ENCODE measurements around the gene LRRC8D. TPM values are rescaled to one million over a fixed set of nuclear protein-coding genes. Genes with fewer than 3 reads are reported as not detected.

LRRC8D gene
- total and polyA plus RNA-seq, 4 donors, result 7.1 to 17.4 (median 14.4) TPM

GRCh38 chr1:89844241-89844807, 23.5 kb downstream of the LRRC8D start:
- H3K9ac ChIP-seq (ENCODE audit: low read depth in 1 of 2, low read length in 2 of 2), result peak overlapping the region in 1 of 2 donors; percentile 94
- peak overlapping the region; percentile 80 to 96 (median 87) for H3K4me3 ChIP-seq (ENCODE audit: low read depth in 1 of 3, low read length in 3 of 3)
- no peak for DNase-seq (ENCODE audit: low spot score)
- TF ChIP-seq JUND (IDR thresholded peaks at IDR 0.05), result no peak
- TF ChIP-seq, protein P1, sequence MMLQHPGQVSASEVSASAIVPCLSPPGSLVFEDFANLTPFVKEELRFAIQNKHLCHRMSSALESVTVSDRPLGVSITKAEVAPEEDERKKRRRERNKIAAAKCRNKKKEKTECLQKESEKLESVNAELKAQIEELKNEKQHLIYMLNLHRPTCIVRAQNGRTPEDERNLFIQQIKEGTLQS (IDR thresholded peaks at IDR 0.05), result no peak
- TF ChIP-seq HNF4G (IDR thresholded peaks at IDR 0.05), result no peak
- TF ChIP-seq GABPA (IDR thresholded peaks at IDR 0.05 in 1 of 2, conservative IDR thresholded peaks at IDR 0.05 in 1 of 2), result no peak
- no peak for TF ChIP-seq FOXA1 (IDR thresholded peaks at IDR 0.05)
- no peak for TF ChIP-seq EGR1 (IDR thresholded peaks at IDR 0.05; ENCODE audit: low read depth in 2 of 2)
- TF ChIP-seq, protein P2, sequence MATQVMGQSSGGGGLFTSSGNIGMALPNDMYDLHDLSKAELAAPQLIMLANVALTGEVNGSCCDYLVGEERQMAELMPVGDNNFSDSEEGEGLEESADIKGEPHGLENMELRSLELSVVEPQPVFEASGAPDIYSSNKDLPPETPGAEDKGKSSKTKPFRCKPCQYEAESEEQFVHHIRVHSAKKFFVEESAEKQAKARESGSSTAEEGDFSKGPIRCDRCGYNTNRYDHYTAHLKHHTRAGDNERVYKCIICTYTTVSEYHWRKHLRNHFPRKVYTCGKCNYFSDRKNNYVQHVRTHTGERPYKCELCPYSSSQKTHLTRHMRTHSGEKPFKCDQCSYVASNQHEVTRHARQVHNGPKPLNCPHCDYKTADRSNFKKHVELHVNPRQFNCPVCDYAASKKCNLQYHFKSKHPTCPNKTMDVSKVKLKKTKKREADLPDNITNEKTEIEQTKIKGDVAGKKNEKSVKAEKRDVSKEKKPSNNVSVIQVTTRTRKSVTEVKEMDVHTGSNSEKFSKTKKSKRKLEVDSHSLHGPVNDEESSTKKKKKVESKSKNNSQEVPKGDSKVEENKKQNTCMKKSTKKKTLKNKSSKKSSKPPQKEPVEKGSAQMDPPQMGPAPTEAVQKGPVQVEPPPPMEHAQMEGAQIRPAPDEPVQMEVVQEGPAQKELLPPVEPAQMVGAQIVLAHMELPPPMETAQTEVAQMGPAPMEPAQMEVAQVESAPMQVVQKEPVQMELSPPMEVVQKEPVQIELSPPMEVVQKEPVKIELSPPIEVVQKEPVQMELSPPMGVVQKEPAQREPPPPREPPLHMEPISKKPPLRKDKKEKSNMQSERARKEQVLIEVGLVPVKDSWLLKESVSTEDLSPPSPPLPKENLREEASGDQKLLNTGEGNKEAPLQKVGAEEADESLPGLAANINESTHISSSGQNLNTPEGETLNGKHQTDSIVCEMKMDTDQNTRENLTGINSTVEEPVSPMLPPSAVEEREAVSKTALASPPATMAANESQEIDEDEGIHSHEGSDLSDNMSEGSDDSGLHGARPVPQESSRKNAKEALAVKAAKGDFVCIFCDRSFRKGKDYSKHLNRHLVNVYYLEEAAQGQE (IDR thresholded peaks at IDR 0.05), result no peak
- TF ChIP-seq, protein P3, sequence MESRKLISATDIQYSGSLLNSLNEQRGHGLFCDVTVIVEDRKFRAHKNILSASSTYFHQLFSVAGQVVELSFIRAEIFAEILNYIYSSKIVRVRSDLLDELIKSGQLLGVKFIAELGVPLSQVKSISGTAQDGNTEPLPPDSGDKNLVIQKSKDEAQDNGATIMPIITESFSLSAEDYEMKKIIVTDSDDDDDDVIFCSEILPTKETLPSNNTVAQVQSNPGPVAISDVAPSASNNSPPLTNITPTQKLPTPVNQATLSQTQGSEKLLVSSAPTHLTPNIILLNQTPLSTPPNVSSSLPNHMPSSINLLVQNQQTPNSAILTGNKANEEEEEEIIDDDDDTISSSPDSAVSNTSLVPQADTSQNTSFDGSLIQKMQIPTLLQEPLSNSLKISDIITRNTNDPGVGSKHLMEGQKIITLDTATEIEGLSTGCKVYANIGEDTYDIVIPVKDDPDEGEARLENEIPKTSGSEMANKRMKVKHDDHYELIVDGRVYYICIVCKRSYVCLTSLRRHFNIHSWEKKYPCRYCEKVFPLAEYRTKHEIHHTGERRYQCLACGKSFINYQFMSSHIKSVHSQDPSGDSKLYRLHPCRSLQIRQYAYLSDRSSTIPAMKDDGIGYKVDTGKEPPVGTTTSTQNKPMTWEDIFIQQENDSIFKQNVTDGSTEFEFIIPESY (IDR thresholded peaks at IDR 0.05), result no peak
- TF ChIP-seq CTCF (IDR thresholded peaks at IDR 0.05; ENCODE audit: low read depth, low read length, missing input control), result no peak
- TF ChIP-seq MAX (IDR thresholded peaks at IDR 0.05), result no peak
- no peak for TF ChIP-seq SP1 (IDR thresholded peaks at IDR 0.05)
- no peak for TF ChIP-seq TAF1 (conservative IDR thresholded peaks at IDR 0.05)
- TF ChIP-seq NR2F2 (IDR thresholded peaks at IDR 0.05), result no peak
- no peak for TF ChIP-seq RAD21 (IDR thresholded peaks at IDR 0.05)
- no peak for TF ChIP-seq YY1 (IDR thresholded peaks at IDR 0.05)
- no peak for TF ChIP-seq HNF4A (conservative IDR thresholded peaks at IDR 0.05)
- TF ChIP-seq RXRA (IDR thresholded peaks at IDR 0.05), result no peak
- no peak for TF ChIP-seq FOXA2 (IDR thresholded peaks at IDR 0.05)
- 83% methylated on average over 7 of the region's 7 CpGs for WGBS
- no peaks in the 10 kb centered on the region for H3K27me3 ChIP-seq (ENCODE audit: control insufficient read depth in 4 of 4, insufficient read depth in 4 of 4, low read length in 3 of 4)
- H3K4me1 ChIP-seq (ENCODE audit: control insufficient read depth in 4 of 4, insufficient read depth in 4 of 4, low read length in 3 of 4), result peaks cover 7 to 34% (median 29%) of the 10 kb centered on the region in 4 donors
- peak overlapping the region; percentile 92 to 97 for H3K27ac ChIP-seq (ENCODE audit: low read depth in 1 of 2, low read length in 2 of 2)
- H3K9me3 ChIP-seq (ENCODE audit: control insufficient read depth in 4 of 4, low read length in 3 of 4), result no peaks in the 10 kb centered on the region
- H3K36me3 ChIP-seq (ENCODE audit: control insufficient read depth in 4 of 4, insufficient read depth in 3 of 4, low read depth in 1 of 4, low read length in 3 of 4), result peaks cover 0 to 3% (median 0%) of the 10 kb centered on the region in 4 donors

All from liver (tissue), 9 donors.